ENCODE measurements around the gene AHDC1.

DNA sequence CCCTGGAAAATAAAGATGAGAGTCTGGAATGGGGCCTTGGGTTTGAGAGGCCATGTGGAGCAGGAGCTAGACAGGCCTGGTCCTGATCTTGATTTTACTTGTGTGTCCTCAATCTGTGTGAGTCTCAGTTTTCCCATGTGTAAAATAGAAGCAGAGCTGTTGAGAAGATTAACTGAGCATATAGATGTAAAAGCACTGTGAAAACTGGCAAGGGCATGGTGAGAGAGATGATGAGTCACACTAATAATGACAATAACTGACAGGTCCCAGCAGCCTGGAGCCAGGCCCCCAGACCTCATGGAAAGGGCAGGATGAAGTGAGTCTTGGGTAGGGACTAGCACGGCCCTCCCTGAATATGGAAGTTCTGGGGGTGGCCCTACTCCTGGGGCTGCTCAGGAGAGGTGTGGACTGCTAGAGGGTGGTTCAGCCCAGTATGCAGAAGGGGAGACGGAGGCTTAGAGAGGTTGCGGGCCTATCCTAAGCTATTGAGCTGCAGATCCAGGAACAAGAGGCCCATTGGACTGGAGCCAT is 2.8 kb upstream of the AHDC1 start:
- no peak for TF ChIP-seq POLR2A (IDR thresholded peaks at IDR 0.05)
- TF ChIP-seq, protein P1, sequence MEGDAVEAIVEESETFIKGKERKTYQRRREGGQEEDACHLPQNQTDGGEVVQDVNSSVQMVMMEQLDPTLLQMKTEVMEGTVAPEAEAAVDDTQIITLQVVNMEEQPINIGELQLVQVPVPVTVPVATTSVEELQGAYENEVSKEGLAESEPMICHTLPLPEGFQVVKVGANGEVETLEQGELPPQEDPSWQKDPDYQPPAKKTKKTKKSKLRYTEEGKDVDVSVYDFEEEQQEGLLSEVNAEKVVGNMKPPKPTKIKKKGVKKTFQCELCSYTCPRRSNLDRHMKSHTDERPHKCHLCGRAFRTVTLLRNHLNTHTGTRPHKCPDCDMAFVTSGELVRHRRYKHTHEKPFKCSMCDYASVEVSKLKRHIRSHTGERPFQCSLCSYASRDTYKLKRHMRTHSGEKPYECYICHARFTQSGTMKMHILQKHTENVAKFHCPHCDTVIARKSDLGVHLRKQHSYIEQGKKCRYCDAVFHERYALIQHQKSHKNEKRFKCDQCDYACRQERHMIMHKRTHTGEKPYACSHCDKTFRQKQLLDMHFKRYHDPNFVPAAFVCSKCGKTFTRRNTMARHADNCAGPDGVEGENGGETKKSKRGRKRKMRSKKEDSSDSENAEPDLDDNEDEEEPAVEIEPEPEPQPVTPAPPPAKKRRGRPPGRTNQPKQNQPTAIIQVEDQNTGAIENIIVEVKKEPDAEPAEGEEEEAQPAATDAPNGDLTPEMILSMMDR (IDR thresholded peaks at IDR 0.05) = no peak
- TF ChIP-seq EP300 (IDR thresholded peaks at IDR 0.05) = no peak

Data from stomach (tissue), 4 donors.